GM18907 (cell line): ENCODE data around the gene RALGAPB.
A peak's percentile ranks its signal among the peaks of the same experiment; 100 is the strongest.
"Not testable (repeated sequence)": the region's sequence is repeated elsewhere in the genome, so short reads cannot be mapped to it uniquely, and the experiment has no call there.

Experiments used
- ATAC-seq: cut with Tn5 transposase; IDR thresholded peaks from one replicate; pipeline ENCODE4 v1.9.1; 2021; ENCODE audit warnings: mild to moderate bottlenecking, moderate library complexity; ENCODE audit not compliant: unreplicated experiment

Gene RALGAPB

DNA sequence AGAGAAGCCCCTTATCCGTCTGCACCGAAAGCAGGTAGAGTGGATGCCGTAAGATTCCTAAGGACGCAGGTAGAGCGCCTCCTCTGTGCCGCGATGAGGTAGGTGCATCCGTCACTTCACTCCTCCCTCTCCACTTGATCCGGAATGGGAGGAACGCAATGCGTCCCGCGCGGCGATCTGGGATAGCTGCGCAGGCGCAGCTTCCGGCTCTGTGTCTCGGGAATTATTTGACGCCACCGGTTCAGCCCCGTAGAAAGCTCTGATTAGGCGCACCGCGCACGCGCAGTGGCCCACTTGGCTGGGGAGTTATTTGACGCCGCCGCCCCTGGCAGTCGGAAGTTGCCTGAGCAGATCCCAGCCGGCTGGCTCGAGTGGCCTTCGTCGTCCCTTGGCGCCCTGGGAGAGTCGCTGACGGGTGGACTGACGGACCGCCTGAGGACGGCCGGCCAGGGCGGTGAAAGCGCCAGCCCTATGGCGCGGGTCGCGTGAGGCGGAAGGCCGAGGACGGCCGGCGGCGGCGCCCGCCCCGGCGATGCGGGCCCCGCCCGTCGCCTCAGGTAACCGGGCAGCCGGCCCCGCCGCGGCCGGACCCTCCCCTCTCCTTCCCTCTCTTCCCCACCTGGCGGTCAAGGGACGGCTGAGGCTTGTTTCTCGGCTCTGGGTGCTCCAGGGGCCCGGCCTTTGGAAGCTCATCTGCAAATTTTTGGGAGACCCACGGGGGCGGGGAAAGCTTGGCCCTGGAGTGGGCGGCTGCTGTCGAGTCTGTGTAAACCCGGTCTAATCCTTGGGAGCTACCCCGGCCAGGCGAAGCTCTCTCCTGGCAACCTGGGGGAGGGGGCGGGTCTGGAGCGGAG, at the start of gene RALGAPB:
TSS of gene RALGAPB (plus strand) at position 331 of the 854 bp plus-strand sequence. CDS start 15,590 bp downstream, outside the sequence.
- ATAC-seq: peak; percentile 95

DNA sequence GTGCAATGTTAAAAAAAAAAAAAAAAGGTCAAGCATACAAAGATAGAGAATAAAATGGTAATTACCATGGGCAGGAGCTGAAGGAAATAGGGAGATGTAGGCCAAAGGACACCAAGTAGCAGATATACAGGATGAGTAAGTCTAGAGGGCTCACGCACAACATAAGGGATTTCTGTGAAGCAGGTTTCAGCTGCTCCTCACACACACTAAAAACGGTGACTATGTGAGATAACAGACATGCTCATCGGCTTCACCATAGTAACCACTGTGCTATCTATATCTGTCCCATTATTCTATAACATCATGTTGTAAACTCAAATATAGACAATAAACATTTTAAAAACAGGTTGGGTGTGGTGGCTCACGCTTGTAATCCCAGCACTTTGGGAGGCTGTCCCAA, 49.1 kb upstream of the RALGAPB start:
- no peak for ATAC-seq

GRCh38 chr20:38424401-38424800, 48.2 kb upstream of the RALGAPB start:
- no peak for ATAC-seq

GRCh38 chr20:38426006-38426897, 46.4 kb upstream of the RALGAPB start:
- no peak for ATAC-seq

DNA sequence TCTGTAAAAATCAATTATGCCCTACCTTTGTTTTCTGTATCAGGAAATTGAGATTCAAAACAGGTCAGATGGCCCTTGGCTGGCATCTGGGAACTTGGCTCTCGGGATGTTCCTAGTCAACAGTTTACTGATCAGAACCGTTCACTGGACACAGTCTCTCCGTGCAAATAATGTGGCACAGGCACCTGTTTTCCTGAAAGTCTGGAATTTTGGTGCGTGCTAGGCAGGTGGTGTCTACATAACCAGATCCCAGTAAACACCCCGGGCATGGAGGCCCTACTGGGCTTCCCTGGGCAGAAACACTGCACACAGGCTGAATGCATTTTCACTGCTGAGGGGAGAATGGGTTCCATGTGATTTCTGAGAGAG, 45.0 kb upstream of the RALGAPB start:
- ATAC-seq: no peak

DNA sequence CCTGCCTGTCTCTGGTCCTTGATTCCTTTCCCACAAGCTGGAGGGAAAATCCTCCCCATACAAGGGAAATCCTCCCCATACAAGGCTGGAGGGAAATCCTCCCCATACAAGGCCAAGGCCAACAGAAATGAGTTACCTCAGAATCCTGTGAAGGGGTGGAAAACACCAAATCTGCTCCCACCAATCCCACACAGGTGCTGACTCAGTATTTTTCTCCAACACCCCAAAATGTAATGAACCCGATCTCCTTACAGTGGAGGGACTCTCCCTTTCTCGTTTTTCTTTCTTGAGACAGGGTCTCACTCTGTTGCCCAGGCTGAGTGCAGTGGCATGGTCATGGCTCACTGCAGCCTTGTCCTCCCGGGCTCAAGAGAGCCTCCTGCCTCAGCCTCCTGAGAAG, 43.8 kb upstream of the RALGAPB start:
- ATAC-seq: no peak

DNA sequence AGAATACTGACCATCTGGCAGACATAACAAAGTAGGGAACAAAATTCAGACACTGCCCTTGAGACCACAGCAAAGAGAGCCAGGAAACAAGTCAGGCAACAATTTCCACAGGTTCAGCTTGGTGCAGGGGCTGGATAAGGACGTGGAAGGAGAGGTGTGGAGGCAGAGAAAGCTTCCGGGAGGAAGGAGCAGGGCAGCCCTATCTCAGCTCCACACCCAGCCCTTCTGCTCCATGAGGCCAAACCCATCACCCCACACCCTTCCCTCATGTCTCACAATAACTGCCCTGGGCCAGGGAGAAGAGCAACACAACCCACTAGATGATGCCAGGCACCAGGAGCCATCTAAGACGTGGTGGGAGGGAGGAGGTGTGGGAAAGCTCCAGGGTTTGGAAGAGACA, 43.3 kb upstream of the RALGAPB start:
- ATAC-seq: no peak

DNA sequence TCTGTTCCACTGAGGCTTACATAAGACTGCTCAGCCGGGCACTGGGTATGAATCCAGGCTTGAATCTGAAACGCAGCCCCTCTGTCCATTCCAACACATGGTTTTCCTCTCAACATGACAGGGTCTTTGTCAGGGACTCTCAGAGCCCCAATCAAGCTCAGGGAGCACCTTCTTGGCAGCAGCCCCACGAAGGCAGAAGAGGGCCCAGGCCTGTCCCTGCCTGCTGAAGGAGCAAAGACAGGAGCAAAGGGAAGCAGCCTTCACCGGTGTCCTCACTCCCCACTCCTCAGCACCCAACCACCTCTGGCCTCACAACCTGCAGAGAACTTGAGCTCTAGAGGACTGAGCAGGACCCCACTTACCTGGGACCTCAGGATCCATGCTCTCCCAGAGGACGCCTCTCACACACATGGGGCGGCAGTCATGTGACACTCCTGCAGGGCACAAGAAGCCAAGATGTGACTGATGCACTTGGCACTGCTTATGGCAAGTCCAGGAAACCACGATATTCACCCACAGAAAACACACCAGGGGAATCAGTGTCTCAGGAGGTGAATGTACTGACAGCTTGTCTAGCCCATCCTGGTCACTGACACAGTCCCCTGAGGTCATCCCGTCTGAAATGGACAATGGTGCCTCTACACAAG, 41.8 kb upstream of the RALGAPB start:
- ATAC-seq: no peak

DNA sequence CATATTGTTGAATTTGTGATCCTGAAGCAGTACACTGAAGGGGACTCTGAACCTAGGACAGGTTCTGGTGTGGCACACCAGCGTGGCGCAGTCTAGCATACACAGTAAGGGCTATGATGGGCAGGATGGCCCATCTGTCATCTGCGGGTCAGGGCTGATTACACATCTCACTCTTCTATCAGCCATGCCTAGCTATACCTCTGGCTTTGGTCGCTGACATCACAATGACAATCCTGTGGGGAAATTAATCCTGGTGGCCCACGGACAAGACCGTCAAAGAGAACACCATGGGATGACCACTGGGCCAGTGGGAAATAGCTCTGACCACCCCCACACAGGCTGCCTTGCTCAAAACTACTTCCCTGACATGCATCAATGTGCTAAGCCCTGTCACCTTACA, 40.4 kb upstream of the RALGAPB start:
- no peak for ATAC-seq

DNA sequence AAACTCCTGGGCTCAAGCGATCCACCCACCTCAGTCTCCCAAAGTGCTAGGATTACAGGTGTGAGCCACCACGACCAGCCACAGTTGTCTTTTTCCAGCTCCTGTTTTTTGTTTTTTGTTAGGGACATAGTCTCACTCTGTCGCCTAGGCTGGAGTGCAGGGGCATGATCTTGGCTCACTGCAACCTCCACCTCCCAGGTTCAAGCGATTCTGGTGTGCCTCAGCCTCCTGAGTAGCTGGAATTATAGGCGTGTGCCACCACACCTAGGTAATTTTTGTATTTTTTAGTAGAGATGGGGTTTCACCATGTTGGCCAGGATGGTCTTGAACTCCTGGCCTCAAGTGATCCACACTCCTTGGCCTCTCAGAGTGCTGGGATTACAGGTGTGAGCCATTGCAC, 39.8 kb upstream of the RALGAPB start:
- not testable (repeated sequence) for ATAC-seq

DNA sequence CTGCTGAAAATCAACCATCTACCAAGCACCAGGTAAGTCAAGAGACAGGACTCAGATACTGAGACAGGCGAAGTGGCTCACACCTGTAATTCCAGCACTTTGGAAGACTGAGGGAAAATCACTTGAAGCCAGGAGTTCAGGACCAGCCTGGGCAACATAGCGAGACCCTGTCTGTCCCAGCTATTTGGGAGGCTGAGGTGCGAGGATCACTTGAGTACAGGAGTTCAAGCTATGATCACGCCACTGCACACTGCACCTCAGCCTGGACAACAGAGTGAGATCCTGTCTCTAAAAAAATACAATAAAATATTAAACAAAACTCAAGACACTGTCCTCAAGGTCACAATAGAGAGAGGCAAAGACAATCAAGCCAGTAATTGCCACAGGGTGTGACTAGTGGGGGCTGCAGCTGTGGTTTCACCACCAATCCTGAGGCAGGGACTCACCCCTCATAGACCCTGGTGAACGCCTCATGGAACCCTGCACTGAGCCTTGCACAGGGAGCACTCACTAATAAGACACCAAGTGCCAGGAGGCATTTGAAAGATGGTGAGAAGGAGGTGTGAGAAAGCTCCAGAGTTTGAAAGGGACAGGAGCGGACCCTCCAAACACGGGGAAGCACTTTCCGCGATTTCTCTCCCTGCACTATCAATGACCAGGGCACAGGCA, 39.2 kb upstream of the RALGAPB start:
- ATAC-seq: no peak

DNA sequence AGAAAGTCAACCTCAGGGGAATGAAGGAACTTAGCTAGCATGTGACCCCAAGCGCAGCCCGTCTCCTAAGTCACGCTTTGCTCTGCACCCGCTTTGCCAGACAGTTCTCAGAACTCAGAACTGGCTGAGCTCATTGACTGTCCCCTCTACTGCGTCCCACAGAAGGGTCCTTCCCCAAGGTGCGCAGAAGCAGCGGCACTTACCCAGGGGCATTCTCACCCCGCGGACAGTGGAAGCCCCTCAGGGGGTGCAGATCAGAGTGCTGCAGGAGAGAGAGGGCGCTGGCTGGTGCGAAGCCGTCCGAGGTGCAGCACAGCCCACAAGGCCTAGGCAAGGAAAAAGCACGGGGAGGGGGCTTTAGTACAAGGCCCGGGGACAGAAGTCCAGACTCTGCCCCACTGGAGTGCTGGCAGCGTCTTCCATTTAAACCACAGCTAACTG, 38.3 kb upstream of the RALGAPB start:
- ATAC-seq: peak; percentile 18

GRCh38 chr20:38434770-38435554, 37.7 kb upstream of the RALGAPB start, which contains the start of gene SNHG17:
TSS of gene SNHG17 (minus strand) at chr20:38435328.
- peak; percentile 75 for ATAC-seq

- no peak for ATAC-seq
Observed at GRCh38 chr20:38435555-38435939, 37.1 kb upstream of the RALGAPB start.

GRCh38 chr20:38437796-38438195, 34.8 kb upstream of the RALGAPB start:
- no peak for ATAC-seq

GRCh38 chr20:38441110-38441509, 31.5 kb upstream of the RALGAPB start:
- not testable (repeated sequence) for ATAC-seq

GRCh38 chr20:38441916-38442315, 30.7 kb upstream of the RALGAPB start:
- ATAC-seq: no peak

GRCh38 chr20:38445381-38445796, 27.3 kb upstream of the RALGAPB start:
- ATAC-seq: no peak

DNA sequence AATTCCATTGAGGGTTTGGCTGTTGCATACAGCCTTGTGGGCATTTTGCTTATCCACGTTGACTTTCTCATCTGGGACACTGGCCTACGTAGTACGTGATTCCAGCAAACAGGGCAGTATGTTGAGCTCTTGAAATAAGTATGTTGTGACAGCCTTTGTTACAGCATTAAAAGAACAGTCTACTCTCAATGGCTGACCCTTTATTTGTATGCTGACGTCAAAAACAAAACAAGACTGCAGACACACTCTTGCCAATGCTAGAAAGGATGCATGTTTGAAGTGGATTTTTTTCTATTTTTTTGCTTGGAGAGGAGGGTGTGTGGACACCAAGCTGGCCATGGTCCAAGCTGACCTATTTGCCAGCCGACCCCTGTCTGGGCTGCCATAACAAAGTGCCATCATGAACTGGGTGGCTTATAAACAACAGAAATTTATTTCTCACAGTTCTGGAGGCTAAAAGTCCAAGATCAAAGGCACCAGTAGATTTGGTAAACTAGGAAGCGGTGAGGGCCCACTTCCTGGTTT, 26.7 kb upstream of the RALGAPB start:
- no peak for ATAC-seq
